ENCODE data around the gene KIF4B.

KIF4B gene

DNA sequence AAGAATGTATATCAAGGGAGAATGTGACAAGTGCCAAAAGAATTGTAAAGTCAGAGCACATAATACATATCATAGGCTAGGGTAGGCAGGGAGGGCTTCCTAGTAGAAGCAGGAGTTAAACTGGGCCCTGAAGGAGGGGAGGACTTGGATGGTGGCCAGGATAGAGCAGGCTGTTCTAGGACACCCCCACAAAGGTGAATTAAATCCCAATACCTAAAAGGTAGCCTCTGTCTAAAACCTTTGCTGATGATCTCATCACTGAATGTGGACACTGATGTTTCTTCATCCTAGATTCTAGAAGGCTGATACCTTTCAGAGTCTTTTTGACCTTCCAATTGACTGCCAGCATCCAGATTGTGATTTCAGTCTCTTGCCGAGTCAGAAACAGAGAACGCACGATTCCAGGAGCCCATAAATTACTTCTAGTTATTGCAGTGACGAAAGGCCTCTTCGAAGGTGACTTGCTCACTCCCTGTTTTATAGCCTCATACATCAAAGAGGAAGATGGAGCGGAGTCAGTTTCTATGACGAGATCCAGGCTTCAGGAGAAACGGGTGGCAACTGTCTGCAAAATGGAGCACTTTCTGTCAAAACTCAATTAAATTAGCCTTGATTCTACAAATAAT, 43.2 kb downstream of the KIF4B start:
- no peak for DNase-seq

DNA sequence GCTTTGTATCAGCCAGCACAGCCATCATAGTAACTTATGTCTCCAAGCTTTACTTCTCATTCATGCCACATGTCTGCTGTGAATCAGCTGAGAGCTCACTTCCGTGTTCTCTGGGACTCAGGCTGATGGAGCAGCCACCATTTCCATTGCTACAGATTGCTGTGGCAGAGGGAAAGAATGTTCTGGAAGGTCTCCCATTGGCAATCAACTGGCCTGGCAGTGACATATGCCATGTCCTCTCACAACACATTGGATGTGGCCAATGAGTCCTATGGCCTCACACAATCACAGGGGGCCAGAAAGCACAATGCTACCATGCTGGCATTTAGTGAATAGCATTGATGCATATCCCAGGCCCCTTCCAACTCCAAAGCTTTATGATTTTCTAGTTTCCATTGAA, 44.1 kb downstream of the KIF4B start:
- no peak for DNase-seq

DNA sequence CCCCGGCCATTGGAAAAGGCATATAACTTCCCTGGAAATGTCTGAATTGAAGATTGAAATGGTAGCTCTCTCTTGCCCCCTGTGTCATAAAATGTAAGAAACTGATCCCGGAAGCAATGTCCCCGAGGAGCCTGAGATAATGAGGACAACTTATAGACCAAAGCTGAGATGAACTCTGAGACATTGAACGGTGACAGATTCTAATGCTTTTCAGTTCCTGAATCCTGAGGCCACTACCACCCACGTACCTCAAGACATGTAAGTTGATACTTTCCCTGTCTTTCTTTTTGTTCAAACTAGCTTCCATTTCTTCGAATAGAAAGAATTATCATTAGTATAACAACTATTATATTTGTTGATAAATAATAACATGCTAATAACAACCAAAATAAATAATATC, 51.0 kb downstream of the KIF4B start:
- DNase-seq, result no peak

DNA sequence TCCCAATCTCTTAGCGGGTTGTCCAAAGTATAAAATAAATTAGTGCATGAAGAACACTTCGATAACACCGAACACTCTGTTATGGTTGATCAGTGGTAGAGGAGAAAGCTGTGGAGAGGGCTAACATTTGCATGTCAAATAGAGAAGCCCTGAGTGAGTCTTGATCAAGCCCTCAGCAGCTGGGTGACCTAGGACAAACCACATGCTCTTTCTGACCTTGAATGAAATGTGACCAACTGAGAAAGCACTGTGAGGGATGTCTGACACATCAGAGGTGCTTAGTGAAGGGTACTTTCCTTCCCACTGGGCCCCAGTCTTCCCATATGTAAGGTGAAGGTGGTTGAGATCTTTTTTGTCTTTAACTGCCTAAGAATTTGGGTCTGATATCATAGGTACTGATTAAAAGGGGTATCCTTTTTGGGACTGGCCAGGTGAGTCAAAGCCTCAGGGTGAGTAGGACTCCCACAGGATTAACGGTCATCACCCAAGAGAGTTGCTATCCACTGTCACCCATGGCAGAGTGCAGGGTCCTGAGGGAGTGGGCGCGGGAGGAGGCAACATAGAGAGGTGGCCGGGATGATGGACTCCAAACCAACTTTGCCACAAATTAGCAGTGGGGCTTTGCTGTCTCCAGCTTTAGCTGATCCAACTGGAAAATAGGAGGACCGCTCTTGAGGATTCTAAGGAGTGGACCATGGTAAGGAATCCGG, 53.5 kb downstream of the KIF4B start:
- no peak for DNase-seq

All from effector CD8-positive, alpha-beta T cell (primary cell).